Vagina (tissue), 2 donors: ENCODE measurements around the gene MEIS1. TPM values are rescaled to one million over a fixed set of nuclear protein-coding genes. Genes with fewer than 3 reads are reported as not detected.
A peak's percentile ranks its signal among the peaks of the same experiment; 100 is the strongest.
"Not testable (repeated sequence)": the region's sequence is repeated elsewhere in the genome, so short reads cannot be mapped to it uniquely, and the experiment has no call there.

Source experiments
- DNase-seq, 2 donors: peaks; one replicate each; pipeline ENCODE4 v3.0.0-alpha.2; 2017; ENCODE audit errors: extremely low spot score in 2 of 2
- H3K27ac ChIP-seq: fragments of 200-600 bp; sonication (generic); one replicate; pipeline ENCODE4 v1.5.1; 2019
- H3K27me3 ChIP-seq: fragments of 200-600 bp; sonication (generic); one replicate; pipeline ENCODE4 v1.5.1; 2019
- H3K36me3 ChIP-seq, 2 donors: fragments of 200-600 bp; sonication (generic); one replicate each; pipeline ENCODE4 v1.5.1; 2017 to 2019
- H3K4me1 ChIP-seq: fragments of 200-600 bp; sonication (generic); one replicate; pipeline ENCODE4 v1.5.1; 2019
- H3K4me3 ChIP-seq, 2 donors: fragments of 200-600 bp; sonication (generic); 1 replicate in 1 of 2; 2 replicates in 1 of 2; pipeline ENCODE4 v1.5.1; 2016 to 2019
- H3K9me3 ChIP-seq: fragments of 200-600 bp; sonication (generic); one replicate; pipeline ENCODE4 v1.5.1; 2019
- POLR2A ChIP-seq, 2 donors: fragments of 450-650 bp; IDR thresholded peaks; one replicate each; pipeline ENCODE4 v1.6.1; 2017; ENCODE audit warnings: antibody characterized with exemption in 2 of 2, mild to moderate bottlenecking in 2 of 2, moderate library complexity in 2 of 2
- POLR2AphosphoS5 ChIP-seq, 2 donors: sonication (generic); formaldehyde crosslinking; IDR thresholded peaks; one replicate each; pipeline ENCODE4 v1.9.0; 2017; ENCODE audit warnings: antibody characterized with exemption in 2 of 2, mild to moderate bottlenecking in 2 of 2, low read depth in 1 of 2; ENCODE audit not compliant: insufficient read depth in 1 of 2
- intact Hi-C: fragments of 100-400 bp; cut with DNase I; formaldehyde crosslinking; loops from one replicate; pipeline ENCODE4 v1.15.1; 2023
- total RNA-seq: library from RNA; depleted of rRNA; stranded (reverse); fragments of >200 nt; gene quantifications from one replicate; pipeline ENCODE4 v1.2.3, GENCODE V29; 2016
- TF ChIP-seq, protein P1 (sequence below), 3 experiments: fragments of 450-650 bp in 2 of 3; fragments of 200-600 bp in 1 of 3; sonication (generic) in 1 of 3; IDR thresholded peaks; one replicate each; pipeline ENCODE4 v1.5.1; 2017 to 2019; ENCODE audit warnings: antibody characterized with exemption in 3 of 3, mild to moderate bottlenecking in 2 of 3, moderate library complexity in 2 of 3

The MEIS1 gene
- total RNA-seq, 1 donor from 2014 or later, result 80.5 TPM

DNA sequence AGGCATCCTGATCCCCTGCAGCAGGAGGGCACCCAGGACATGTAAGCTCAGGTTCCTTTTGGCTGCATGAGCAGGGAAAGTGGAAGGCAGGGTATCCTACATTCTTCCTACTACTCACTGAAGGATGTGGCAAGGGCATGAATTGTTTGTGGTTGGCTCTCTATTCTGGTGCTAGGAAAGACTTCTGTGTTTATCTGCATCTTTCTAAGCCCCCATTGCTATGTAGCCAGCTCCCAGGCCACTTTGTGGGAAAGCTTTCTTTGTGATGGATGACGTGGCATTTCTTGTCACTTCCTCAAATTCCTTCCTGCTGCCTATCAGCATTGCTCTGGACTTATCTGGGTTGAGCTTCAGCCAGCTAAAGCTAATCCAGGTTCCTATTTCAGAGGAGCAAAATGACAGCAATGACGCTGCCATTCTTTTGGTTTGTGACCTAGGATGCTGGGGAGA lies 46.2 kb downstream of the MEIS1 start:
- Histone ChIP-seq H3K27ac (no peak overlapping the region), H3K27me3 (no peaks in the 10 kb centered on the region), H3K4me3 (no peak overlapping the region), H3K4me1 (peaks cover 32% of the 10 kb centered on the region), H3K36me3 (no peaks in the 10 kb centered on the region), H3K9me3 (no peaks in the 10 kb centered on the region)
- TF ChIP-seq POLR2A (IDR thresholded peaks at IDR 0.05), result no peak
- no peak for TF ChIP-seq POLR2AphosphoS5 (IDR thresholded peaks at IDR 0.05; ENCODE audit: insufficient read depth in 1 of 2, low read depth in 1 of 2)
- TF ChIP-seq, protein P1, sequence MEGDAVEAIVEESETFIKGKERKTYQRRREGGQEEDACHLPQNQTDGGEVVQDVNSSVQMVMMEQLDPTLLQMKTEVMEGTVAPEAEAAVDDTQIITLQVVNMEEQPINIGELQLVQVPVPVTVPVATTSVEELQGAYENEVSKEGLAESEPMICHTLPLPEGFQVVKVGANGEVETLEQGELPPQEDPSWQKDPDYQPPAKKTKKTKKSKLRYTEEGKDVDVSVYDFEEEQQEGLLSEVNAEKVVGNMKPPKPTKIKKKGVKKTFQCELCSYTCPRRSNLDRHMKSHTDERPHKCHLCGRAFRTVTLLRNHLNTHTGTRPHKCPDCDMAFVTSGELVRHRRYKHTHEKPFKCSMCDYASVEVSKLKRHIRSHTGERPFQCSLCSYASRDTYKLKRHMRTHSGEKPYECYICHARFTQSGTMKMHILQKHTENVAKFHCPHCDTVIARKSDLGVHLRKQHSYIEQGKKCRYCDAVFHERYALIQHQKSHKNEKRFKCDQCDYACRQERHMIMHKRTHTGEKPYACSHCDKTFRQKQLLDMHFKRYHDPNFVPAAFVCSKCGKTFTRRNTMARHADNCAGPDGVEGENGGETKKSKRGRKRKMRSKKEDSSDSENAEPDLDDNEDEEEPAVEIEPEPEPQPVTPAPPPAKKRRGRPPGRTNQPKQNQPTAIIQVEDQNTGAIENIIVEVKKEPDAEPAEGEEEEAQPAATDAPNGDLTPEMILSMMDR (IDR thresholded peaks at IDR 0.05), result no peak
- DNase-seq, result no peak
- intact Hi-C loops, result no loop called here

DNA sequence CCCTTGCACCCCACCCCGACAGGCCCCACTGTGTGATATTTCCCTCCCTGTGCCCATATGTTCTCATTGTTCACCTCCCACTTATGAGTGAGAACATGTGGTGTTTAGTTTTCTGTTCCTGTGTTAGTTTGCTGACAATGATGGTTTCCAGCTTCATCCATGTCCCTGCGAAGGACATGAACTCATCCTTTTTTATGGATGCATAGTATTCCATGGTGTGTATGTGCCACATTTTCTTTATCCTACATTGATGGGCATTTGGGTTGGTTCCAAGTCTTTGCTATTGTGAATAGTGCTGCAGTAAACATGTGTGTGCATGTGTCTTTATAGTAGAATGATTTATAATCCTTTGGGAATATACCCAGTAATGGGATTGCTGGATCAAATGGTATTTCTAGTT lies 50.3 kb downstream of the MEIS1 start:
- peaks cover 16% of the 10 kb centered on the region for H3K4me1 ChIP-seq
- H3K4me3 ChIP-seq, H3K27me3 ChIP-seq, intact Hi-C loops, H3K9me3 ChIP-seq, H3K27ac ChIP-seq, DNase-seq, H3K36me3 ChIP-seq: not testable (repeated sequence)

DNA sequence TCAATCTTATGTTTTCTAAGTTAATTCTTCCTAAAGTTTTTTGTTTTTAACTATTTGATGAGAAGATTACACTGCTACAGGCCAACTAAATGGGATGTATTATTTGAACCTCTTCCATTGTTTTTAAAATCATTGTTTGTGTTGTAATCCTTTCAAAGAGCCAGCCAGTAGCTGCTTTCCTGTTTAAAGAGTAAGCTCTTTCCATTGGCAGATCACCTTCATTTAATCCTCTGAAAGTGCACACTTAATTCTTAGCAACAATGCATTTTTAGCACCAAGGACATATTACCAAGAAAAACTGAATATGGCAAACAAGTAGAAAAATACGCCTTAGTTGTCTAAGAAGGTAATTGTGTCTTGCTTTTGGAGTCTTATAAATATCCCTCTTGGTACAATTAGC lies 54.0 kb downstream of the MEIS1 start:
- Histone ChIP-seq H3K4me3 (no peak overlapping the region), H3K27ac (no peak overlapping the region), H3K36me3 (no peaks in the 10 kb centered on the region), H3K4me1 (peaks cover 53% of the 10 kb centered on the region), H3K9me3 (no peaks in the 10 kb centered on the region), H3K27me3 (no peaks in the 10 kb centered on the region)
- TF ChIP-seq, protein P1 (IDR thresholded peaks at IDR 0.05), result no peak
- TF ChIP-seq POLR2A (IDR thresholded peaks at IDR 0.05) (no peak), POLR2AphosphoS5 (IDR thresholded peaks at IDR 0.05; ENCODE audit: insufficient read depth in 1 of 2, low read depth in 1 of 2) (no peak)
- DNase-seq, result no peak
- intact Hi-C loops, result no loop called here

DNA sequence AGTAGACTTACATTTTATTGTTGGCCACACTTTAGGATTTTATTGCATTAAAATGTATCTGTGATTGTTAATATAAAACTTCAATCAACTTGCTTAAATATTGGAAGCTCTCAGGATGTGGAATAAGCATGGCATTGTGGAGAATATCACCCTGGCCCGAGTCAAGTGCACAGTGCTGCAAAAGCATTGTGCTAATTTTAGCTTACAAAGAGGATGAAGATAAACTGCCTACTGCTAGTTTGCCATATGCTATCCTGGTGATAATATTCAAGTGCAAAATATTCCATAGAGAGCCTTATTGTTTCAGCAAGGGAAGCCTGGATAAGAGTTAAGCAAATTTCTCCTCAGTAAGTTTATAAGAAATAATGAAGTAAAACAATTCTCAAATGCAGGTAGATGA lies 54.5 kb downstream of the MEIS1 start:
- Histone ChIP-seq H3K36me3 (no peaks in the 10 kb centered on the region), H3K27ac (no peak overlapping the region), H3K4me1 (peaks cover 58% of the 10 kb centered on the region), H3K4me3 (no peak overlapping the region), H3K27me3 (no peaks in the 10 kb centered on the region), H3K9me3 (no peaks in the 10 kb centered on the region)
- TF ChIP-seq, protein P1 (IDR thresholded peaks at IDR 0.05), result no peak
- no peak for TF ChIP-seq POLR2A (IDR thresholded peaks at IDR 0.05)
- no peak for TF ChIP-seq POLR2AphosphoS5 (IDR thresholded peaks at IDR 0.05; ENCODE audit: insufficient read depth in 1 of 2, low read depth in 1 of 2)
- DNase-seq, result no peak
- intact Hi-C loops, result no loop called here

DNA sequence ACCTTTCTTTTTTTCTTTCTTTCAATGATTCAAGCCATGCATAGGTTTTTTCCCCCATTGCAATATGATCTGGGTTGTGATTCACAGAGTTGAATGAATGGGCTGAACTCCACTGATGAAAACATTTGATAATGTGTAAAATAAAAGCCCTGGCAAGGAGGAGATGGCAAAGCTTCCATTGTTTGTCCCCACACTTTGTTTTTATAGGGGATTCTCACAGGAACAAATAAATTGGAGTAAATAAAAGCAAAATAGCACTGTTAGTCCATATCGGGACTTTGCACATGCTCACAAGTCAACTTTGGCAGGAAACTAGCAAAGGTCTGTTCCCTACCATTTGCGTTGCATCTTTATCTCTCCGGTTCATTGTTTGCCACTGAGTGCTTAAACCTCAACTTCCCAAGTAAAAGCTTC lies 55.7 kb downstream of the MEIS1 start:
- Histone ChIP-seq H3K4me1 (peaks cover 70% of the 10 kb centered on the region), H3K4me3 (no peak overlapping the region), H3K27ac (no peak overlapping the region), H3K9me3 (no peaks in the 10 kb centered on the region), H3K36me3 (no peaks in the 10 kb centered on the region), H3K27me3 (no peaks in the 10 kb centered on the region)
- no peak for TF ChIP-seq POLR2A (IDR thresholded peaks at IDR 0.05)
- no peak for TF ChIP-seq POLR2AphosphoS5 (IDR thresholded peaks at IDR 0.05; ENCODE audit: insufficient read depth in 1 of 2, low read depth in 1 of 2)
- TF ChIP-seq, protein P1 (IDR thresholded peaks at IDR 0.05), result no peak
- no peak for DNase-seq
- intact Hi-C loops, result no loop called here

DNA sequence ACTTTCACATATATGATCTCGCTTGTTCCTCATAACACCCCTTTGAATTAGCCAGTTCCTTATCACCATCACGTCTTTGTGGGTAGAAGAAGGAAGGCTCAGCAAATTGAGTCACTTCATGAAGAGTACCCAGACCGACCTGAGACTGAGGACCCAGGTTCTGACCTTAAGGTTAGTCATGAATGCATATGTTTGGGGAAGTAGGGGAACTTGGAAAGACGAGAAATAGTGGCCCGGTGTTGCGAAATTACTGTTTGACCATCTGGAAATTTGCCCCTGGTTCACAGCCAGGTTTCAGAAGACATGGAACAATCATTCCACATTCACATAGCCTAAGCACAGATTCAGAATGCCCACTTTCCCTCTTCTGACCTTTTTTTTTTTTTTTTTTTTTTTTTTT lies 59.8 kb downstream of the MEIS1 start:
- no peak for TF ChIP-seq POLR2A (IDR thresholded peaks at IDR 0.05)
- H3K4me3 ChIP-seq, result no peak overlapping the region
- peak overlapping the region; percentile 20 for H3K27ac ChIP-seq
- H3K9me3 ChIP-seq, result no peaks in the 10 kb centered on the region
- H3K4me1 ChIP-seq, result peaks cover 100% of the 10 kb centered on the region
- intact Hi-C loops, result no loop called here
- DNase-seq, result no peak
- no peaks in the 10 kb centered on the region for H3K27me3 ChIP-seq
- peaks cover 0 to 2% of the 10 kb centered on the region in 2 donors for H3K36me3 ChIP-seq
